ENCODE measurements around the gene CSMD2.

CSMD2 gene

GRCh38 chr1:34050709-34051485 is 114.1 kb downstream of the CSMD2 start:
- TF ChIP-seq TSHZ2 (CRISPR knock-in tag; IDR thresholded peaks at IDR 0.05) (no peak), ZFP30 (CRISPR knock-in tag; IDR thresholded peaks at IDR 0.05) (no peak), ZNF565 (CRISPR knock-in tag; conservative IDR thresholded peaks at IDR 0.05; ENCODE audit: low read depth) (no peak), CSDC2 (CRISPR knock-in tag; IDR thresholded peaks at IDR 0.05) (no peak), PATZ1 (CRISPR knock-in tag; IDR thresholded peaks at IDR 0.05; ENCODE audit: borderline replicate concordance) (no peak), CREB5 (CRISPR knock-in tag; IDR thresholded peaks at IDR 0.05; ENCODE audit: low read depth) (no peak), OSR1 (CRISPR knock-in tag; IDR thresholded peaks at IDR 0.05) (no peak), PPARA (CRISPR knock-in tag; IDR thresholded peaks at IDR 0.05; ENCODE audit: borderline replicate concordance) (no peak), POU6F1 (CRISPR knock-in tag; IDR thresholded peaks at IDR 0.05; ENCODE audit: borderline replicate concordance, low read depth) (no peak), ARNTL (CRISPR knock-in tag; IDR thresholded peaks at IDR 0.05; ENCODE audit: borderline replicate concordance, low read depth) (no peak), BACH2 (CRISPR knock-in tag; IDR thresholded peaks at IDR 0.05; ENCODE audit: borderline replicate concordance) (no peak), TOX (CRISPR knock-in tag; IDR thresholded peaks at IDR 0.05; ENCODE audit: borderline replicate concordance) (no peak), RARB (CRISPR knock-in tag; IDR thresholded peaks at IDR 0.05) (no peak), TCF4 (CRISPR knock-in tag; IDR thresholded peaks at IDR 0.05; ENCODE audit: borderline replicate concordance) (no peak), ISL1 (CRISPR knock-in tag; IDR thresholded peaks at IDR 0.05) (no peak), ZNF70 (CRISPR knock-in tag; IDR thresholded peaks at IDR 0.05) (no peak)

GRCh38 chr1:34049994-34050393 is 115.0 kb downstream of the CSMD2 start:
- no peak for ATAC-seq
- TF ChIP-seq CSDC2 (CRISPR knock-in tag; IDR thresholded peaks at IDR 0.05) = no peak
- no peak for TF ChIP-seq CSRNP3 (CRISPR knock-in tag; IDR thresholded peaks at IDR 0.05)
- TF ChIP-seq GLIS3 (CRISPR knock-in tag; IDR thresholded peaks at IDR 0.05) = no peak
- no peak for TF ChIP-seq ZNF70 (CRISPR knock-in tag; IDR thresholded peaks at IDR 0.05)
- TF ChIP-seq ZNF565 (CRISPR knock-in tag; conservative IDR thresholded peaks at IDR 0.05; ENCODE audit: low read depth) = no peak
- TF ChIP-seq ZFP3 (CRISPR knock-in tag; IDR thresholded peaks at IDR 0.05) = no peak
- no peak for TF ChIP-seq PATZ1 (CRISPR knock-in tag; IDR thresholded peaks at IDR 0.05; ENCODE audit: borderline replicate concordance)
- TF ChIP-seq ESRRG (CRISPR knock-in tag; IDR thresholded peaks at IDR 0.05) = no peak
- no peak for TF ChIP-seq POU6F1 (CRISPR knock-in tag; IDR thresholded peaks at IDR 0.05; ENCODE audit: borderline replicate concordance, low read depth)
- no peak for TF ChIP-seq PPARA (CRISPR knock-in tag; IDR thresholded peaks at IDR 0.05; ENCODE audit: borderline replicate concordance)
- no peak for TF ChIP-seq TOX (CRISPR knock-in tag; IDR thresholded peaks at IDR 0.05; ENCODE audit: borderline replicate concordance)
- no peak for TF ChIP-seq ZNF8 (CRISPR knock-in tag; IDR thresholded peaks at IDR 0.05)
- TF ChIP-seq ZFP30 (CRISPR knock-in tag; IDR thresholded peaks at IDR 0.05) = no peak
- TF ChIP-seq CREB5 (CRISPR knock-in tag; IDR thresholded peaks at IDR 0.05; ENCODE audit: low read depth) = no peak
- TF ChIP-seq ISL1 (CRISPR knock-in tag; IDR thresholded peaks at IDR 0.05) = no peak
- TF ChIP-seq RARB (CRISPR knock-in tag; IDR thresholded peaks at IDR 0.05) = no peak

More at GRCh38 chr1:34050709-34051485, 114.1 kb downstream of the CSMD2 start:
- no peak for ATAC-seq

Measured in SK-N-SH treated with all-trans-retinoic acid at 6 μM for 48 hours (cell line).